Progenitor cell of endocrine pancreas (in vitro differentiated cells): ENCODE results near the gene NFE2L3. TPM values are rescaled to one million over a fixed set of nuclear protein-coding genes. Genes with fewer than 3 reads are reported as not detected.
"Not testable (repeated sequence)": the region's sequence is repeated elsewhere in the genome, so short reads cannot be mapped to it uniquely, and the experiment has no call there.

Experiments
- DNase-seq: peaks from one replicate; pipeline ENCODE4 v3.0.0; 2021; ENCODE audit warnings: low spot score; ENCODE audit not compliant: unreplicated experiment
- H3K27ac Mint-ChIP-seq: 2 replicates; pipeline ENCODE4 v1.8.0; 2021; ENCODE audit warnings: mild to moderate bottlenecking, moderate library complexity, mixed read lengths
- H3K27me3 Mint-ChIP-seq: 2 replicates; pipeline ENCODE4 v1.8.0; 2021; ENCODE audit warnings: mixed read lengths
- H3K36me3 Mint-ChIP-seq: 2 replicates; pipeline ENCODE4 v1.8.0; 2022; ENCODE audit warnings: mixed read lengths; ENCODE audit not compliant: insufficient read depth
- H3K4me1 Mint-ChIP-seq: 2 replicates; pipeline ENCODE4 v1.8.0; 2021; ENCODE audit warnings: low read depth, mixed read lengths
- H3K4me3 Mint-ChIP-seq: 2 replicates; pipeline ENCODE4 v1.8.0; 2021; ENCODE audit warnings: low read depth, mild to moderate bottlenecking, moderate library complexity, mixed read lengths
- H3K9me3 Mint-ChIP-seq: 2 replicates; pipeline ENCODE4 v1.8.0; 2021; ENCODE audit warnings: low read depth, mixed read lengths
- CTCF ChIP-seq: fragments of 200-600 bp; sonication (generic); IDR thresholded peaks from one replicate; pipeline ENCODE4 v1.5.0; 2021; ENCODE audit warnings: antibody characterized with exemption, mild to moderate bottlenecking; ENCODE audit not compliant: unreplicated experiment
- total RNA-seq: library from RNA; stranded (reverse); gene quantifications from 2 replicates; pipeline ENCODE4 v1.2.1, GENCODE V29; 2021

Gene NFE2L3
- total RNA-seq, 1 donor from 2014 or later: 28.0 TPM

DNA sequence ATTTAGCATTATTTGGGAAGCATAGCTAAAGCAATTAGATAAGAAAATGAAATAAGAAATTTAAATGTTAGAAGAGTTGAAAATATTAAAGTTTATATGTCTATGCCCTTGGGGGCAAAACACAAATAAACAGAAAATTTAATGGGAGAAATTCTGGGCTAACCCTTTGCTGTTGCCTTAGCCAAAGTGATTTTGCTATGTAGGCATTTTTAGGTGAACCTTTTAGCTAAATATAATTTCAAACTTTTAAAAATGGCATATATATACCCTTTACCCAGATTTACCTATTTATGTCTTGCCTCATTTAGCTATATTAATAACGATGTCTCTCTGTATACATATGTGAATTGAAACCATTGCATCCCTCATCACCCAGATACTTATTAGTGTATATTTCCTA is 20.1 kb downstream of the NFE2L3 start:
- Mint-ChIP-seq H3K4me3 (no peak overlapping the region), H3K36me3 (peaks cover 17% of the 10 kb centered on the region), H3K27me3 (no peaks in the 10 kb centered on the region), H3K27ac (no peak overlapping the region), H3K4me1 (peaks cover 20% of the 10 kb centered on the region), H3K9me3 (peaks cover 7% of the 10 kb centered on the region)
- no peak for TF ChIP-seq CTCF
- no peak for DNase-seq

DNA sequence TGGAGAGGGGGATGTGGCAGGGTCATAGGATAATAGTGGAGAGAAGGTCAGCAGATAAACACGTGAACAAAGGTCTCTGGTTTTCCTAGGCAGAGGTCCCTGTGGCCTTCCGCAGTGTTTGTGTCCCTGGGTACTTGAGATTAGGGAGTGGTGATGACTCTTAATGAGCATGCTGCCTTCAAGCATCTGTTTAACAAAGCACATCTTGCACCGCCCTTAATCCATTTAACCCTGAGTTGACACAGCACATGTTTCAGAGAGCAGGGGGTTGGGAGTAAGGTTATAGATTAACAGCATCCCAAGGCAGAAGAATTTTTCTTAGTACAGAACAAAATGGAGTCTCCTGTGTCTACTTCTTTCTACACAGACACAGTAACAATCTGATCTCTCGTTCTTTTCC is 23.9 kb downstream of the NFE2L3 start:
- peaks cover 22% of the 10 kb centered on the region for H3K36me3 Mint-ChIP-seq
- not testable (repeated sequence) for H3K9me3 Mint-ChIP-seq, H3K27me3 Mint-ChIP-seq, DNase-seq, H3K4me3 Mint-ChIP-seq
- peaks cover 19% of the 10 kb centered on the region for H3K4me1 Mint-ChIP-seq
- peak overlapping the region; percentile 52 for H3K27ac Mint-ChIP-seq

DNA sequence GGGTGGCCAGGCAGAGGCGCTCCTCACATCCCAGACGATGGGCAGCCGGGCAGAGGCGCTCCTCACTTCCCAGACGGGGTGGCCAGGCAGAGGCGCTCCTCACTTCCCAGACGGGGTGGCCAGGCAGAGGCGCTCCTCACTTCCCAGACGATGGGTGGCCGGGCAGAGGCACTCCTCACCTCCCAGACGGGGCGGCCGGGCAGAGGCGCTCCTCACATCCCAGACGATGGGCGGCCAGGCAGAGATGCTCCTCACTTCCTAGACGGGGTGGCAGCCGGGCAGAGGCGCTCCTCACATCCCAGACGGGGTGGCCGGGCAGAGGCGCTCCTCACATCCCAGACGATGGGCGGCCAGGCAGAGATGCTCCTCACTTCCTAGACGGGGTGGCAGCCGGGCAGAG is 24.7 kb downstream of the NFE2L3 start:
- H3K27ac Mint-ChIP-seq, H3K9me3 Mint-ChIP-seq, H3K27me3 Mint-ChIP-seq, H3K4me3 Mint-ChIP-seq, DNase-seq: not testable (repeated sequence)
- peaks cover 24% of the 10 kb centered on the region for H3K4me1 Mint-ChIP-seq
- peaks cover 18% of the 10 kb centered on the region for H3K36me3 Mint-ChIP-seq

DNA sequence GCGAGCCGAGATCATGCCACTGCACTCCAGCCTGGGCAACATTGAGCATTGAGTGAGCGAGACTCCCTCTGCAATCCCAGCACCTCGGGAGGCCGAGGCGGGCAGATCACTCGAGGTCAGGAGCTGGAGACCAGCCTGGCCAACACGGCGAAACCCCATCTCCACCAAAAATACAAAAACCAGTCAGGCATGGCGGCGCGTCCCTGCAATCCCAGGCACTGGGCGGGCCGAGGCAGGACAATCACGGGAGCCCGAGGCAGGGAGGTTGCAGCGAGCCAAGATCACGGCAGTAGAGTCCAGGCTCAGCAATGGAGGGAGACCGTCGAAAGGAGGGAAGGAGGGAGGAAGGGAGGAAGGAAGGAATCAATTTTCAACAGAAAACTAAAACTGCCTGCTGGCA is 25.3 kb downstream of the NFE2L3 start:
- not testable (repeated sequence) for DNase-seq, H3K4me3 Mint-ChIP-seq
- peak overlapping the region; percentile 62 for H3K27ac Mint-ChIP-seq

DNA sequence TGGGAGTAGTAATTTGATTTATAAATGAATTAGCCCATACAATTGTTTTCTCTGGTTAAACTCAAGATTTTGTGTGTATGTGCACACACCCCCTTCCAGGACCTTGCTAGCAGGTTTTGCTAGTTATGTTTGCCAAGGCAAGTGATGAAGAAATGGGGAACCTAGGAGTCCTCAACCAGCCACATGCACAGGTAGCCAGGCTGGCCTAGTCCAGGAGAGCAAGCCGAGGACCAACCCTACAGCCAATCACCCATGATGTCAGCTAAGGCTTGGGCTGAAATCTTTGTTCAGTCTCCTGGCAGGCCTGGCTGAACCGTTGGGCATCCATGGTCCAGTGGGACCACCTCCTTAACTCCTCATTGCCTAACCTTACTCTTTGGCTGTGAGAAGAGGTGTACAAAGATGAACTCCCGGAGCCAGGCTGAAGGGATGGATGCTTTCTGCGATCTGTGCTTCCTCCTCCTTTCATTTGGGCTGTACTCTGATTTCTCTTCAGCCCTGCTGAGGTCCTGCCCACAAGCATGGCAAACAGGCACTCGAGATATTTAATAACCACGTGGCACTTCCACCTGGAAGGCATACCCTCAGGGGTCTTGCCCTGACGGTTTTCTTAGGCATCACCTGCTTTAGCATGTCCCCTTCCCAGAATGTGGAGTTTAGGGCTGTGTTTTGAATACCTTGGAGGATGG is 26.4 kb downstream of the NFE2L3 start:
- no peaks in the 10 kb centered on the region for H3K27me3 Mint-ChIP-seq
- no peak for TF ChIP-seq CTCF
- H3K27ac Mint-ChIP-seq: peak overlapping the region; percentile 64

More for the DNA sequence above, 25.3 kb downstream of the NFE2L3 start:
- H3K9me3 Mint-ChIP-seq, H3K27me3 Mint-ChIP-seq: not testable (repeated sequence)
- Mint-ChIP-seq H3K4me1 (peaks cover 25% of the 10 kb centered on the region), H3K36me3 (peaks cover 17% of the 10 kb centered on the region)

GRCh38 chr7:26179422-26179821 is 27.4 kb downstream of the NFE2L3 start:
- Mint-ChIP-seq H3K36me3 (peaks cover 11% of the 10 kb centered on the region), H3K4me3 (no peak overlapping the region), H3K27ac (no peak overlapping the region), H3K9me3 (no peaks in the 10 kb centered on the region), H3K27me3 (no peaks in the 10 kb centered on the region), H3K4me1 (peaks cover 19% of the 10 kb centered on the region)
- no peak for DNase-seq
- TF ChIP-seq CTCF: no peak

More for the DNA sequence above, 26.4 kb downstream of the NFE2L3 start:
- no peak for DNase-seq
- Mint-ChIP-seq H3K4me1 (peaks cover 22% of the 10 kb centered on the region), H3K9me3 (no peaks in the 10 kb centered on the region), H3K4me3 (no peak overlapping the region), H3K36me3 (peaks cover 10% of the 10 kb centered on the region)
